ENCODE data around the gene CNTNAP2.

GRCh38 chr7:148095066-148095465, 1978.5 kb downstream of the CNTNAP2 start:
- TF ChIP-seq SUZ12 (IDR thresholded peaks at IDR 0.05; ENCODE audit: extremely low read depth, insufficient read depth, insufficient read length) (no peak), ZNF274 (IDR thresholded peaks at IDR 0.05; ENCODE audit: low read depth, low read length) (no peak), YY1 (IDR thresholded peaks at IDR 0.05; ENCODE audit: insufficient read depth, insufficient read length) (no peak)
